ENCODE data around the gene MORN4. TPM values are rescaled to one million over a fixed set of nuclear protein-coding genes. Genes with fewer than 3 reads are reported as not detected.
A peak's percentile ranks its signal among the peaks of the same experiment; 100 is the strongest.

Gene MORN4
- total RNA-seq, 1 experiment from 2014 or later = 9.7 TPM

DNA sequence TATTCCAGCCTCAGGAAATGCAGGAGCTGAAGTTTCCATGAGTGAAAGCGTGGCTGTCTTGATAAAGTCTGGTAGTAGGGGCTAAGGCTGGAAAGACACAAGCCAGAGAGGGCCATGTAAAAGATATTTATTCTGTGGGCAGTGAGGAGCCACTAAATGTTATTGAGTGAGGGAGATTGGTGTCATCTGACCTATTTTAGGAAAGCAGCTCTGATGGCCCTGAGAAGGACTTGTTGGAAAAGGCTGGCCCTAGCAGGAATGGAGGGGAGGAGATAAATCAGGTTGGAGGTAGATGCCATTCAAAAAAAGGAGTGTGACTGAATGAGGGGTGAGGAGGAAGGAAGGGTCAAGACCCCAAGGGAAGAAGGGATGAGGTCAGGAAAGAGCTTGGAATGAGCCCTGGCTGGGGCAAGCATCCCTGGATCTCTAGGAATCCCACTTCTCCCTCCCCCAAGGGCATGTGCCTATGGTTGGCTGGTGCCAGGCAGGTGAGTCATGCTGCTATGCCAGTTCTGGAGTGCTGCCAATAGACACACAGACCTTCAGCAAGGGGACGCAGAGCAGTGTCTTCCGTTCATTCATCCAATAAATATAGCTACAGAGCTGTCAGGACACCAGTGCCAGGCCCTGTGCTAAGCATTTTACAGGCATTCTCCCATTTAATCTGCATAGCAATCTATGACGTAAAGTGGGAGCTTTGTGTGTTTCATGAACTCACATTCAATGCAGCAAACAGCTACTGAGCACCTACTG lies 58.8 kb downstream of the MORN4 start:
- intact Hi-C loops (cut with micrococcal nuclease; ENCODE audit: unreplicated experiment) = no loop called here
- Histone ChIP-seq H3K4me3 (ENCODE audit: low read depth, low read length) (no peak overlapping the region), H3K4me1 (peaks cover 33% of the 10 kb centered on the region), H3K9me3 (no peaks in the 10 kb centered on the region), H3K36me3 (ENCODE audit: control insufficient read depth, insufficient read depth, low read length) (no peaks in the 10 kb centered on the region), H3K27me3 (replicated peaks; ENCODE audit: control insufficient read depth, insufficient read depth, low read length) (no peaks in the 10 kb centered on the region)
- no peaks in the 10 kb centered on the region for H3K9me3 Mint-ChIP-seq (ENCODE audit: unreplicated experiment)
- ChIA-PET CTCF (interaction anchor here (0.6 kb wide), 2 partner anchors 22 to 33 kb away, joined by 4 to 8 read pairs; no protein-coding TSS in a partner anchor), POLR2A (interaction anchor here (0.5 kb wide), 1 partner anchor 23 kb away, joined by 4 read pairs; no protein-coding TSS in a partner anchor)
- no peaks in the 10 kb centered on the region for H3K27me3 Mint-ChIP-seq (ENCODE audit: insufficient read depth, unreplicated experiment)
- peak in 1 of 2 experiments; percentile 56 for DNase-seq
- H3K27ac Mint-ChIP-seq (ENCODE audit: unreplicated experiment) = no peak overlapping the region
- peaks cover 8% of the 10 kb centered on the region for H3K36me3 Mint-ChIP-seq (ENCODE audit: insufficient read depth, unreplicated experiment)
- BruUV-seq (replicated peaks) = no TSS peak
- no peak overlapping the region for H3K4me3 Mint-ChIP-seq (ENCODE audit: unreplicated experiment)
- TF ChIP-seq, protein P1, sequence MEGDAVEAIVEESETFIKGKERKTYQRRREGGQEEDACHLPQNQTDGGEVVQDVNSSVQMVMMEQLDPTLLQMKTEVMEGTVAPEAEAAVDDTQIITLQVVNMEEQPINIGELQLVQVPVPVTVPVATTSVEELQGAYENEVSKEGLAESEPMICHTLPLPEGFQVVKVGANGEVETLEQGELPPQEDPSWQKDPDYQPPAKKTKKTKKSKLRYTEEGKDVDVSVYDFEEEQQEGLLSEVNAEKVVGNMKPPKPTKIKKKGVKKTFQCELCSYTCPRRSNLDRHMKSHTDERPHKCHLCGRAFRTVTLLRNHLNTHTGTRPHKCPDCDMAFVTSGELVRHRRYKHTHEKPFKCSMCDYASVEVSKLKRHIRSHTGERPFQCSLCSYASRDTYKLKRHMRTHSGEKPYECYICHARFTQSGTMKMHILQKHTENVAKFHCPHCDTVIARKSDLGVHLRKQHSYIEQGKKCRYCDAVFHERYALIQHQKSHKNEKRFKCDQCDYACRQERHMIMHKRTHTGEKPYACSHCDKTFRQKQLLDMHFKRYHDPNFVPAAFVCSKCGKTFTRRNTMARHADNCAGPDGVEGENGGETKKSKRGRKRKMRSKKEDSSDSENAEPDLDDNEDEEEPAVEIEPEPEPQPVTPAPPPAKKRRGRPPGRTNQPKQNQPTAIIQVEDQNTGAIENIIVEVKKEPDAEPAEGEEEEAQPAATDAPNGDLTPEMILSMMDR (IDR thresholded peaks at IDR 0.05; ENCODE audit: insufficient read depth in 1 of 2, low read depth in 1 of 2, low read length in 1 of 2, severe bottlenecking in 1 of 2, unreplicated experiment in 1 of 2) = no peak
- peaks cover 24% of the 10 kb centered on the region for H3K4me1 Mint-ChIP-seq (ENCODE audit: low read depth, unreplicated experiment)

DNA sequence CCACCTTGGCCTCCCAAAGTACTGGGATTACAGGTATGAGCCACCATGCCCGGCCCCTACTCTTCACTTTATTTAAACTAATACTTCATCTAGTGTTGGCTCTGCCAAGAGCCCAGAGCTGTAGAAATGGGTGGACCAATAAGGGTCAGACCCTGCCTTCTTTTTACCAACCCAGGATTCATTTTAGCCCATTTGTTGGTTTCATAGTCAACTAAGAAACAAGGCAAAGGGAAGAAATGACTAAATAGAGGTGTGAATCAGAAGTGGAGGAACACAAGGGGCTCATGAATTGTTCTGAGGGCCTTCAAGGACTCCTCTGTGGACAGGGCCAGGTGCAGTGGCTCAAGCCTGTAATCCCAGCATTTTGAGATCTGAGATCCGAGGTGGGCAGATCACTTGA lies 59.6 kb downstream of the MORN4 start:
- H3K36me3 Mint-ChIP-seq (ENCODE audit: insufficient read depth, unreplicated experiment) = peaks cover 8% of the 10 kb centered on the region
- BruUV-seq (replicated peaks) = no TSS peak
- H3K9me3 ChIP-seq = no peaks in the 10 kb centered on the region
- no peak overlapping the region for H3K4me3 Mint-ChIP-seq (ENCODE audit: unreplicated experiment)
- H3K4me1 Mint-ChIP-seq (ENCODE audit: low read depth, unreplicated experiment) = peaks cover 24% of the 10 kb centered on the region
- no peak overlapping the region for H3K4me3 ChIP-seq (ENCODE audit: low read depth, low read length)
- H3K9me3 Mint-ChIP-seq (ENCODE audit: unreplicated experiment) = no peaks in the 10 kb centered on the region
- ChIA-PET POLR2A (interaction anchor here (0.5 kb wide), 1 partner anchor 22 kb away, joined by 4 read pairs; no protein-coding TSS in a partner anchor), CTCF (interaction anchor here (0.6 to 3.0 kb wide), 2 partner anchors 11 to 32 kb away, joined by 8 to 15 read pairs; partner anchors contain the start of gene HOGA1)
- intact Hi-C loops (cut with micrococcal nuclease; ENCODE audit: unreplicated experiment) = no loop called here
- H3K27ac Mint-ChIP-seq (ENCODE audit: unreplicated experiment) = no peak overlapping the region
- no peaks in the 10 kb centered on the region for H3K27me3 Mint-ChIP-seq (ENCODE audit: insufficient read depth, unreplicated experiment)
- H3K27me3 ChIP-seq (replicated peaks; ENCODE audit: control insufficient read depth, insufficient read depth, low read length) = no peaks in the 10 kb centered on the region
- no peak for DNase-seq
- peaks cover 33% of the 10 kb centered on the region for H3K4me1 ChIP-seq
- TF ChIP-seq, protein P1 (IDR thresholded peaks at IDR 0.05; ENCODE audit: insufficient read depth in 1 of 2, low read depth in 1 of 2, low read length in 1 of 2, severe bottlenecking in 1 of 2, unreplicated experiment in 1 of 2) = no peak
- H3K36me3 ChIP-seq (ENCODE audit: control insufficient read depth, insufficient read depth, low read length) = no peaks in the 10 kb centered on the region

DNA sequence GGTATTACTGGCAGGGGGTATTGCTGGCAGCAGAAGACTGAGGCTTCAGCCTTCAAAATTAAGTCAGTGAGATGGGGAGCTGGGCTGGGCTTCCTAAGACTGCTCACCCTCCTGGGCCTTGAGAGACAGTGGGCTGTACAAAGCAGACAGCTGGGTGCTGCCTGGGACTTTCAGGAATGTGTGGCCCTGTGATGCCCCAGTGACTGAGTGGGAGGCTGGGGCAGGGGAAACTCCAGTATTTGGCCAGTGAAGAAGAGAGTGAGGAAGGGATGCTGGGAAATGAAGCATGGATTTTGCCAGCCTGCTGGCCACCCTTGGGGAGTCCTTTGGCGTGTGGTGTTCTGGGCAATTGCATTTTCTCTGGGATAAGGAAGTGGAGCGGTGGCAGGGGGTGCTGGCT lies 60.3 kb downstream of the MORN4 start:
- Mint-ChIP-seq H3K27me3 (ENCODE audit: insufficient read depth, unreplicated experiment) (no peaks in the 10 kb centered on the region), H3K27ac (ENCODE audit: unreplicated experiment) (peak overlapping the region; percentile 19), H3K9me3 (ENCODE audit: unreplicated experiment) (no peaks in the 10 kb centered on the region), H3K4me1 (ENCODE audit: low read depth, unreplicated experiment) (peaks cover 24% of the 10 kb centered on the region), H3K4me3 (ENCODE audit: unreplicated experiment) (no peak overlapping the region), H3K36me3 (ENCODE audit: insufficient read depth, unreplicated experiment) (peaks cover 8% of the 10 kb centered on the region)
- peaks cover 33% of the 10 kb centered on the region for H3K4me1 ChIP-seq
- no TSS peak for BruUV-seq (replicated peaks)
- ChIA-PET POLR2A (no interaction called here), CTCF (interaction anchor here (0.6 to 3.0 kb wide), 10 partner anchors 8 to 109 kb away, joined by 3 to 39 read pairs (median 4); partner anchors contain the start of genes HOGA1, PI4K2A and UBTD1)
- no peaks in the 10 kb centered on the region for H3K36me3 ChIP-seq (ENCODE audit: control insufficient read depth, insufficient read depth, low read length)
- TF ChIP-seq, protein P1 (IDR thresholded peaks at IDR 0.05; ENCODE audit: insufficient read depth in 1 of 2, low read depth in 1 of 2, low read length in 1 of 2, severe bottlenecking in 1 of 2, unreplicated experiment in 1 of 2) = no peak
- H3K27me3 ChIP-seq (replicated peaks; ENCODE audit: control insufficient read depth, insufficient read depth, low read length) = no peaks in the 10 kb centered on the region
- no peaks in the 10 kb centered on the region for H3K9me3 ChIP-seq
- intact Hi-C loops (cut with micrococcal nuclease; ENCODE audit: unreplicated experiment) = no loop called here
- no peak for DNase-seq
- no peak overlapping the region for H3K4me3 ChIP-seq (ENCODE audit: low read depth, low read length)
